GM18868 (cell line): ENCODE results near the gene PTPMT1.

Experiments
- ATAC-seq: cut with Tn5 transposase; IDR thresholded peaks from one replicate; pipeline ENCODE4 v1.9.1; 2021; ENCODE audit warnings: mild to moderate bottlenecking, moderate library complexity; ENCODE audit not compliant: unreplicated experiment

PTPMT1 gene

DNA sequence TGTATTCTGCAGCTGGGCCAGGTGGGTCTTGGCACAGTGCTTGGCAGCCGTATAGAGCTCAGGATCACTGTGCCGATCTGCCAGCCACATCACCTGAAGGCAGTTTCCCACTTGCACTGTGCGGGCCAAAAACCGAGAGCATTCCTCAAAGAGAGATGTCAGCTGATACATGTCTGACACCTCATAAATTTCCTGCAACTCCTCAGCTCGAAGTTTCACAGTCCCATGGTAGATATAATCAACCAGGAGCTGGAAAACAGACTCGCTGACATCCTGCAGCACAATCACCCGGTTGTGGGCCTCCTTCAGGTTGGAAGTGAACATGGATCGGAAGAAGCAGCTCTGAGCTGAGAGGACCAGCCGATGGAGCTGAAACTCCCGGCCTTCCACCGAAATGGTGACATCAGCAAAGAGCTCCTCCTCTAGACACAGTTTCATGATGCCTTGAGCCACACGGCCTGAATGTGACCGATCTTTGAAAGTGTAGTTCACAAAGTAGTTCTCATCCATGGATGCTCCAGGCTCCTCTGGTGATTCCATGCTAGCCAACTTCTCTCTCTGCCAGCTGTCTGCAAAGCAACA is 12.2 kb downstream of the PTPMT1 start:
- ATAC-seq: no peak

DNA sequence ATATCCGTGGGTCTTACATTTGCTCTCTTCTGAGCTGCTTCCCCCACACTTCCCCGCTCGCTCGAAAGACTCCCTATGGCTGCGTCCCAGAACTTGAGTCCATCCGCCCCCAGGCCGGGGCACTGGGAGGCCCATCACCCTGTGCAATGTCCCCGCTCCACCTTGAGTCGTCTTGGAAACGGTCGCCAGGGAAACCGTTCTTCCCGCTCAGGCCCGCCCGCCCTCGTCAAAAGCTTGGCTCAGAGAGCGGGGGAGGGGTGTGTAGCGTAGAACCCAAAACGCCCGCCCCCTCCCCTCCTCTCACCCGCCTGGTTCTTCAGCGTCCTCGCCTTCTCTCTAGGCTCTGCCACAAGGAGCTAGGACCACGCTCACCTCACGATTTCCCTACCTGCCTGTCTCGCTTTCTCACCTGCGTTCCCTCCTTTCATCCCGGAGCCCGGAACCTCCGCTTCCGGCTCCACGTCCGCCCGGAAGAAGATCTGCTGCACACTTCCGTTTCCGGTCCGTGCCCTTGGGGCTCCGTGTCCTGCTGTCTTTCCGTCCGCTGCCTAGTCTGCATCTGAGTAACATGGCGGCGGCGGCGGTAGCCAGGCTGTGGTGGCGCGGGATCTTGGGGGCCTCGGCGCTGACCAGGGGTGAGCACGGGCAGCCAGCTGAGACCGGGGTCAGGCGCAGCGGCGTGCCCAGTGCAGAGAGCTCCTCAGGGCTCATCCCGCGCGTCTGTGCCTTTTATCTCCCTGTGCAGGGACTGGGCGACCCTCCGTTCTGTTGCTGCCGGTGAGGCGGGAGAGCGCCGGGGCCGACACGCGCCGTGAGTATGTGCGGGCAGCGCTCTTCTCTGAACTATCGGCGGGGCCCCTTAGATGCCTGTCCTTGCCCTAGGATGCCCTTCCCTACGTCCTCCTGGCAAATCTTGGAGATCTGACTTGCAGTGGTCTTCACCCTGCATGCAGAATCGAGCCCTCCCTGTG is 13.4 kb downstream of the PTPMT1 start, which contains the start of the genes KBTBD4 and NDUFS3:
Gene KBTBD4, minus strand, starts transcription at position 447 of the 971 bp plus-strand sequence. Its CDS starts 19 bp downstream, at position 428.
Gene NDUFS3, plus strand, starts transcription at position 551 of the 971 bp plus-strand sequence. Its CDS starts 18 bp downstream, at position 569.
- peak; percentile 94 for ATAC-seq

DNA sequence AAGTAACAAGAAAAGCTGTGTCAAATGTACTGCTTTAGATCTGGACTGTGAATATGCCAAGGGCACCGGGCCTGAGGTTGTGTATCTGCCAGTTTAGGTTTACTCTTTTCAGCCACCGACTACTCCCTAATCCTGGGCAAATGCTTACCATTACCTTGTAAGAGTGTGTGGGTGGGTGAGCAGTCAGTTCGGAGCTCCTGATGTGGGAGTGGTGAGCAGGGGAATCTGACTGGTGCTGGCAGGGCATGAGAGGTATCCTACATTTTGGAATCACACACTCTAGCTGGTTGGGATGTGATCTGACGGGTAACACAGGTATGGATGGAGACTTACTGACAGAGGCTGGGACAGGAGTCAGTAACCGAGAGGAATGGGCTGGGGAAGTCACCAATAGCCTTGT is 18.4 kb downstream of the PTPMT1 start:
- ATAC-seq: no peak

DNA sequence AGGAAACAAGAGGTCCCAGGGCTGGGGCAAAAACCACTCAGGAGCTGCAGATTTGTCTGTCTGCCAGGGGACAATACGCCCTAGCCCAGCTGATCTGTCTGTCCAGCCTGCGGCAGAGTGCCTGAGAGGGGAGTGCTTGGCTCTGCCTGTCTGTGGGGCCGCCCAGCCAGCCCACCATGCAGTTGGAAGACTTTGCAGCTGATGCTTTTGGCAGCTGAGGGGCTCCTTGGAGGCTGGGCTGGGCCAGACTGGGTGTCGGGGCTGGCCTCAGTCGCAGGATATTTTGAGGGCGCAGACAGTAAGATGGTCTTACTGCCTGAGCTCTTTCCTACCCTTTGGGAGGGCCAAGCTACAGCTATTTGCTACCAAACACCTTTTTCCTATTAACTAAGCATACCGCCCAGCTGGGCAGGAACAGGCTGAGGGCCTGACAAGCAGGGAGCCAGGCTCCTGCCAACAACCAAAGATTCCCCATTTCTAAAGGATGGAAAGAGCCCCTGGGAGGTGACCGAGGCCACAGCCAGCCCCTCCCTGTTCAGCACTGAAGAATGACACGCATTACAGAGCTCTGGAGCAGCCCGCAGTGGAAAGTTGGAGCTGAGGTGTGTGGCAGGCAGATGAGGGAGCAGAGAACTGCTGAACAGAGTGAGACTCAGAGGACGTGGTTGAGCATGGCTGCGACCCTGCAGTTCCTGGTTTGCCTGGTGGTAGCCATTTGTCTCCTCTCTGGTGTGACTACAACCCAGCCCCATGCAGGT is 20.9 kb downstream of the PTPMT1 start, which contains the start of gene FAM180B:
Gene FAM180B, plus strand, starts transcription at position 581 of the 758 bp plus-strand sequence. Its CDS starts 91 bp downstream, at position 672.
- no peak for ATAC-seq

- ATAC-seq: no peak
Observed at GRCh38 chr11:47587039-47587716, 21.8 kb downstream of the PTPMT1 start.

DNA sequence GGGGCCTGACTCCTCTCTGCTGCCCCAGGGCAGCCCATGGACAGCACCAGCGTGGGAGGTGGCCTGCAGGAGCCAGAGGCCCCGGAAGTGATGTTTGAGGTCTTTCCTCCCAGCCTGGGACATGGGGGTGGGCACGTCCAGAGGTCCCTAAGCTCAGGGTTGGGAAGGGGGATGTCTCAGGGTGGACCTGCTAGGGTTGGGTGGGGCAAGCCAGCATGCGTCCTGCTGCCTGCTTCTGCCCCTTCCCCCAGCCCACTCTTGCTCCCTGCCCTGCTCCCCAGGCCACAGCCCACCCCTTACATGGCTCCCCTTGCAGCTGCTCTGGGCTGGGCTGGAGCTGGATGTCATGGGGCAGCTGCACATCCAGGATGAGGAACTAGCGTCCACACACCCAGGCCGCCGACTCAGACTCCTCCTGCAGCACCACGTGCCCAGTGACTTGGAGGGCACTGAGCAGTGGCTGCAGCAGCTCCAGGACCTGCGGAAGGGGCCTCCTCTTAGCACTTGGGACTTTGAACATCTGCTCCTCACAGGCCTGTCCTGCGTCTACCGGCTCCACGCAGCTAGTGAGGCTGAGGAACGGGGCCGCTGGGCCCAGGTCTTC is 22.4 kb downstream of the PTPMT1 start:
- ATAC-seq: no peak

DNA sequence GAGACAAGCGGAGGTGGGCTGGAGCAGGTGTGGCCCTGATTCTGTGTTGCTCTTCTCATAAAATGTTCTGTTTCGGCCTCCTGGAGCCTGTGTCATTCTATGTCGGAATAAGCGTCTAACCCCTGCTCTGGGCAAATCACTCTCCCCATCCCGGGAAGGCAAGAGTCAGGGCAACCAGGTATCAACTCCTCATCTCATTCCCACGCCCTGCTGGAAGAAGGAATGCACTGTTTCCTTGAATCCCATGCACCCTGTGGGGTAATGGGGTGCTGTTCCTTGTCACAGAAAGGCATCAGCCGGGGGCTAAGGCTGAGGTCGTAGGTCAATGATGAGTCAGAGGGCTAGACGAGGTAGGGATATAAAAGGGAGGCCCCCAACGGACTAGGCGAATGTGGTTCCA is 23.7 kb downstream of the PTPMT1 start:
- ATAC-seq: no peak

DNA sequence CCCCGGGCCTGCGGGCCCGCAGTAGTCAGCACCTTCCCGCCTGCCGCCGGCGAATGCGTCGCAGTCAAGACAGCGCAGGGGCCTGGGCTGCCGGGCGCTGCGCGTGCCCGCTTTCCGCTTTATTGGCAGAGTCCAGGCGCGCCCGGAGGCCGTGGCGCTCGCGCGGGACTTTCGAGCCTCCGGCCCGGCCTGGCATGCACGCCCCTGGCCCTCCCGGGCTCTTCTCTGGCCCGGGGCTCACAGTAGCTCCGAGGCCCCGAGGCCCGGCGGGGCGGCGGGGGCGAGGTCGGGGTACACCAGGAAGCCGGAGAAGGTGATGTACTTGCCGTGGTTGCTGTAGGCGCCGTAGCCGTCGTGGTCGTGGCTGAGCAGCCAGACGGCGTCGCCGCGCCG is 24.2 kb downstream of the PTPMT1 start:
- ATAC-seq: no peak

DNA sequence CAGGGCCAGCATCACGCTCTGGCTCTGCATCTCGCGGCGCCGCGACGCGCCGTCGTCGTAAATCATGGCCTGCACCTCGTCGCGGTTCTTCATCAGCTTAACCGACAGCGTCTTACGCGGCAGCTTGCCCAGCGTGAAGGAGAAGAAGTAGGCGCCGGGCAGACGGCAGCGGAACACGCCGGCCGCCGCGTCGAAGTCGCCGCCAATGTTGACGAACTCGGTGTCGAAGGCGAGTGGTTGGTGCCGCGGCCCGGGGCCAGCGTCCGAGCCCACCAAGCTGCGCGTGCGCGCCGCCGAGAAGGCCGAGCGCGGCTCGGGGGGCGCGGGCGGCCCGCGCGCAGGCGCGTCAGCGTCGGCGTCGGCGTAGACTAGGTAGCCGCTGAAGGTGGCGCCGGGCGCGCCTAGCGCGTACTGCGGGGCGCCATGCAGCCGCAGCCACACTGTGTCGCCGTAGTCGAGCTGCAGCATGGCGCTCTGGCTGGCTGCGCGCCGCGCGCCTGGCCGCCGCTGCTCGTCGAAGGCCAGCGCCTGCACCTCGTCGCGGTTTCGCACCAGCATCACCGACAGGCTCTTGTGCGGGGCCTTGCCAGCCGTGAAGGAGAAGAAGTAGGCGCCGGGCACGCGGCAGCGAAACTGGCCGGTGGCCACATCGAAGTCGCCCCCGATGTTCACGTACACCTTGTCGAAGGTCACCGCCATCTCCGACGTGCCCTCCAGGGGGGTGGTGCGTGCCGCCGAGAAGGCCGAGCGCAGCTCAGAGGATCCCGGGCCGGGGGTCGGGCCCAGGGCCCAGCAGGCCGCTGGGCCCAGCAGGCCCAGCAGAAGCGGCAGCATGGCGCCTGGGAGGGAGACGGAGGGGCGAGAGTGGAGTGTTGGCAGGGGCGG is 24.8 kb downstream of the PTPMT1 start:
- ATAC-seq: no peak

DNA sequence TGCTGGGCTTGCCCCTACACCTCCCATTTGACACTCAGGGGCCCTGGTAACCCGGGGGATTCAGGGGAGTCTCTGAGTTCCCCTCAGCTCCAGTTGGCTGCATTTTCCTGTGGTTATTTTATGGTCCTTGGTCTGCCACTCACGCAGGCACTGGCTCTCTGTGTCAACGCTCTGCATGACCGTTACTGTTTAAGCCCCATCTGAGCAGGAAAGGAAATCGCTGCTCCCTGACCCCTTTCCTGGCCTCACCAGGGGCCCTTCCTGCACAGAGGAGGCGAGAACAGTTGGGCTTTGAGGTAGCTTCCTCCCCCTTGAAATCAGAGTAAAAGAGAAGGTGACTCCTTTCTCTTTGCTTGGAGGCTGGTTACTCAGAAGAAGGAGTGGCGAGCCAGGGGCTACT is 26.4 kb downstream of the PTPMT1 start:
- ATAC-seq: no peak

GRCh38 chr11:47592251-47592650 is 26.9 kb downstream of the PTPMT1 start:
- no peak for ATAC-seq

- ATAC-seq: no peak
Observed at GRCh38 chr11:47592970-47593369, 27.6 kb downstream of the PTPMT1 start.

GRCh38 chr11:47593492-47593933 is 28.1 kb downstream of the PTPMT1 start:
- no peak for ATAC-seq

- ATAC-seq: no peak
Observed at GRCh38 chr11:47593934-47594855, 28.8 kb downstream of the PTPMT1 start, which contains the start of gene C1QTNF4. Gene C1QTNF4, minus strand, starts transcription at chr11:47594411. Its CDS starts 3,601 bp downstream, at chr11:47590810.

GRCh38 chr11:47595029-47595428 is 29.6 kb downstream of the PTPMT1 start:
- no peak for ATAC-seq

- no peak for ATAC-seq
Observed at GRCh38 chr11:47595967-47596366, 30.6 kb downstream of the PTPMT1 start.

DNA sequence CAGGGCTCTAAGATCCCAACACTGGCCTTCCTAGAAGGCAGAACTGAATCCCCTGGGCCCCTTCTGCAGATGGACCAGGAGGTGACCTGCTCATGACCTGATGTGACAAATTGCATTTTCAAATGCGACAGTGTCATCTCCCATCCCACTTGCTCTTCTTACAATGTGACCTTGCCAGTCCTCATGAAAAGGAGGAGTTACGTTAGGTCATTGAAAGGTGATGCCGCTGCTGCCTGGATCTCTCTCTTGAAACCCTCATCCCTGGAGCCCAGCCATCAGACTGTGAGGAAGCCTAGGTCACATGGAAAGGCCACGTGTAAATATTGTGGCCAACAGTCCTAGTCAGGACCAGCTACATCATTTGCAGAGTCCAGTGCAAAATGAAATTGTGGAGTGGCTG is 34.5 kb downstream of the PTPMT1 start:
- ATAC-seq: no peak

GRCh38 chr11:47603295-47603694 is 37.9 kb downstream of the PTPMT1 start:
- ATAC-seq: no peak
